HepG2 (cell line): ENCODE data around the gene LRP5. TPM values are rescaled to one million over a fixed set of nuclear protein-coding genes. Genes with fewer than 3 reads are reported as not detected.

Experiments
- ATAC-seq: fragments of 200-7000 bp; cut with Tn5 transposase; 3 replicates; pipeline ENCODE4 v1.9.1; 2020; ENCODE audit warnings: mild to moderate bottlenecking, moderate library complexity
- Bru-seq: library from RNA; stranded (reverse); fragments of 400-500 nt; gene quantifications from one replicate; lab custom pipeline; 2021; lab: Mats Ljungman, UMichigan
- BruChase-seq, 2 experiments: library from RNA; stranded (reverse); fragments of 400-500 nt; gene quantifications; one replicate each; lab custom pipeline; 2021; lab: Mats Ljungman, UMichigan
- BruUV-seq: library from RNA; stranded (reverse); fragments of 400-500 nt; replicated peaks from 2 replicates; lab custom pipeline; 2021; lab: Mats Ljungman, UMichigan
- CTCF ChIA-PET: fragments of 300-600 bp; formaldehyde crosslinking; extraction: SDS; loops from one replicate; lab custom pipeline; 2021; ENCODE audit warnings: low total read pairs, inconsistent platforms, low intra/inter-chr PET ratio; lab: Yijun Ruan, JAX
- POLR2A ChIA-PET: fragments of 350-600 bp; sonication (Branson Sonifier 250); formaldehyde crosslinking; loops from one replicate; lab custom pipeline; 2020; ENCODE audit warnings: antibody characterized with exemption, inconsistent platforms; lab: Yijun Ruan, JAX
- DNase-seq: peaks from one replicate; pipeline ENCODE4 v3.0.0-alpha.2; 2015; ENCODE audit warnings: low spot score
- FAIRE-seq: peaks from 3 replicates; lab custom pipeline; 2011; peaks lifted over from hg19 to GRCh38; lab: Jason Lieb, UNC
- H2AFZ ChIP-seq: one replicate; pipeline ENCODE4 v1.6.1; 2011; ENCODE audit warnings: low read length, inconsistent platforms
- H3K27ac ChIP-seq: fragments of 300-600 bp; 3 replicates; pipeline ENCODE4 v1.8.0; 2011; ENCODE audit warnings: mixed run types, mild to moderate bottlenecking, mixed read lengths, low read length, inconsistent platforms; ENCODE audit not compliant: insufficient read depth; ENCODE audit errors: extremely low read length
- H3K27me3 ChIP-seq, 2 experiments: fragments of 200-600 bp in 1 of 2; 2 replicates in 1 of 2; 3 replicates in 1 of 2; pipeline versions ENCODE4 v1.6.0 to v1.8.0; 2011; ENCODE audit warnings: low read length in 2 of 2, mild to moderate bottlenecking in 2 of 2, moderate library complexity in 2 of 2, inconsistent platforms in 1 of 2; ENCODE audit not compliant: insufficient read depth in 2 of 2, control insufficient read depth in 1 of 2
- H3K36me3 ChIP-seq, 2 experiments: fragments of 200-600 bp in 1 of 2; replicated peaks in 1 of 2; 2 replicates in 1 of 2; 3 replicates in 1 of 2; pipeline versions ENCODE4 v1.5.1 to v1.8.0; 2011; ENCODE audit warnings: low read length in 2 of 2, inconsistent platforms in 1 of 2; ENCODE audit not compliant: insufficient read depth in 2 of 2, control insufficient read depth in 1 of 2
- H3K4me1 ChIP-seq: 2 replicates; pipeline ENCODE4 v1.5.1; 2012; ENCODE audit warnings: low read length, inconsistent platforms; ENCODE audit not compliant: insufficient read depth
- H3K4me2 ChIP-seq: 2 replicates; pipeline ENCODE4 v1.6.0; 2011; ENCODE audit warnings: low read depth, low read length, inconsistent platforms
- H3K4me3 ChIP-seq, 3 experiments: fragments of 200-600 bp in 1 of 3; sonication (generic), shearing (Covaris generic) in 1 of 3; replicated peaks in 1 of 3; 2 replicates each; pipeline ENCODE4 v1.5.1; 2011 to 2016; ENCODE audit warnings: low read length in 3 of 3, inconsistent platforms in 2 of 3, low read depth in 2 of 3, mild to moderate bottlenecking in 2 of 3, control low read depth in 1 of 3, mixed read lengths in 1 of 3; ENCODE audit not compliant: insufficient read depth in 1 of 3
- H3K79me2 ChIP-seq: one replicate; pipeline ENCODE4 v1.6.1; 2011; ENCODE audit warnings: low read length, inconsistent platforms; ENCODE audit not compliant: insufficient read depth
- H3K9ac ChIP-seq: 2 replicates; pipeline ENCODE4 v1.6.0; 2011; ENCODE audit warnings: mild to moderate bottlenecking, low read depth, low read length, inconsistent platforms; ENCODE audit not compliant: insufficient read depth
- H3K9me3 ChIP-seq: 2 replicates; pipeline ENCODE4 v1.5.1; 2012; ENCODE audit warnings: mild to moderate bottlenecking, low read length
- H4K20me1 ChIP-seq: 2 replicates; pipeline ENCODE4 v1.6.0; 2011; ENCODE audit warnings: inconsistent platforms, mild to moderate bottlenecking, low read length, moderate library complexity; ENCODE audit not compliant: insufficient read depth
- EEA1 ChIP-seq: sonication (generic); formaldehyde crosslinking; IDR thresholded peaks from 2 replicates; pipeline ENCODE4 v1.5.1; 2020; ENCODE audit warnings: mild to moderate bottlenecking, missing genetic modification reagents, borderline replicate concordance
- TAF1 ChIP-seq: sonication (generic); formaldehyde crosslinking; IDR thresholded peaks from 2 replicates; pipeline ENCODE4 v1.4.0; 2020; ENCODE audit warnings: missing genetic modification reagents
- ZEB1 ChIP-seq: IDR thresholded peaks from 2 replicates; pipeline ENCODE4 v1.6.1; 2012; ENCODE audit warnings: mild to moderate bottlenecking, low read depth, inconsistent platforms; ENCODE audit not compliant: insufficient replicate concordance
- ZSCAN9 ChIP-seq: IDR thresholded peaks from 2 replicates; pipeline ENCODE4 v1.6.1; 2016; ENCODE audit warnings: borderline replicate concordance
- WGBS: methylation state at CpG from one replicate; pipeline ENCODE4 v1.1.6; 2017; ENCODE audit warnings: low lambda C conversion rate; 5-methylcytosine and 5-hydroxymethylcytosine counted together
- in situ Hi-C: cut with HindIII; loops from 2 replicates; pipeline ENCODE4 v1.10.0; 2017; ENCODE audit warnings: low pct_unique_long_range_greater_than_20kb; ENCODE audit not compliant: extremely low pct_ligation_motif_present
- intact Hi-C: fragments of 100-400 bp; cut with micrococcal nuclease; formaldehyde crosslinking; loops from one replicate; pipeline ENCODE4 v1.10.0; 2022; ENCODE audit not compliant: unreplicated experiment
- long read RNA-seq, 2 experiments: library from RNA in 1 of 2; library from polyadenylated mRNA in 1 of 2; stranded (forward) in 1 of 2; unstranded in 1 of 2; transcript quantifications; one replicate each; pipeline ENCODE4 v2.0.0, GENCODE V29; 2019 to 2022
- polyA minus RNA-seq, 3 experiments: library from RNA; depleted of rRNA, polyadenylated mRNA; stranded (reverse); fragments of >200 nt; gene quantifications; 2 replicates each; pipeline ENCODE4 v1.2.3, GENCODE V29; 2011; ENCODE audit warnings: low replicate concordance in 1 of 3
- polyA plus RNA-seq, 8 experiments: library from polyadenylated mRNA; depleted of rRNA in 3 of 8; stranded (reverse) in 7 of 8; unstranded in 1 of 8; fragments of >200 nt; fragmentation: Illumina TruSeq in 4 of 8; extraction: Trizol in 4 of 8; gene quantifications; 2 replicates each; pipeline versions ENCODE4 v1.2.1 to v1.2.3, GENCODE V29; 2011 to 2016; ENCODE audit warnings: low read depth in 4 of 8, missing spikeins in 1 of 8, mixed read lengths in 1 of 8; ENCODE audit not compliant: insufficient read depth in 1 of 8
- total RNA-seq, 5 experiments: library from RNA; depleted of rRNA; stranded (reverse); fragments of >200 nt; fragmentation: Illumina TruSeq; extraction: Trizol; gene quantifications; 2 replicates each; pipeline ENCODE4 v1.2.3, GENCODE V29; 2016; ENCODE audit warnings: low read depth in 1 of 5
- TF ChIP-seq, protein P1 (sequence below): sonication (generic); formaldehyde crosslinking; IDR thresholded peaks from 2 replicates; pipeline ENCODE4 v1.4.0; 2020; ENCODE audit warnings: missing genetic modification reagents
- TF ChIP-seq, protein P2 (sequence below): sonication (generic); formaldehyde crosslinking; IDR thresholded peaks from 2 replicates; pipeline ENCODE4 v1.8.1; 2022; ENCODE audit warnings: mild to moderate bottlenecking, missing genetic modification reagents
- TF ChIP-seq, protein P3 (sequence below): sonication (generic); formaldehyde crosslinking; IDR thresholded peaks from 2 replicates; pipeline ENCODE4 v1.5.1; 2020; ENCODE audit warnings: mild to moderate bottlenecking, missing genetic modification reagents, moderate library complexity

The LRP5 gene
- 23.6 and 40.4 TPM in 2 replicates for total RNA-seq (2016; rRNA removed; fragmentation: Illumina TruSeq; extraction: Trizol)
- total RNA-seq (2016; cell fraction: cytosol; rRNA removed; fragmentation: Illumina TruSeq; extraction: Trizol; ENCODE audit: low read depth), result 19.7 and 22.6 TPM in 2 replicates
- total RNA-seq (2016; cell fraction: insoluble cytoplasmic fraction; rRNA removed; fragmentation: Illumina TruSeq; extraction: Trizol), result 17.6 and 41.1 TPM in 2 replicates
- 27.9 and 29.7 TPM in 2 replicates for total RNA-seq (2016; cell fraction: membrane; rRNA removed; fragmentation: Illumina TruSeq; extraction: Trizol)
- total RNA-seq (2016; cell fraction: nucleus; rRNA removed; fragmentation: Illumina TruSeq; extraction: Trizol), result 50.9 and 60.6 TPM in 2 replicates
- 64.0 and 83.4 TPM in 2 replicates for polyA plus RNA-seq (2011; rRNA removed)
- polyA plus RNA-seq (2011; cell fraction: cytosol; rRNA removed), result 37.9 and 59.3 TPM in 2 replicates
- 131 and 158 TPM in 2 replicates for polyA plus RNA-seq (2011; cell fraction: nucleus; rRNA removed)
- 80.7 and 119 TPM in 2 replicates for polyA plus RNA-seq (2012)
- 10.8 and 12.1 TPM in 2 replicates for polyA plus RNA-seq (2016; cell fraction: cytosol; fragmentation: Illumina TruSeq; extraction: Trizol; ENCODE audit: low read depth)
- polyA plus RNA-seq (2016; cell fraction: insoluble cytoplasmic fraction; fragmentation: Illumina TruSeq; extraction: Trizol; ENCODE audit: low read depth), result 25.6 and 36.8 TPM in 2 replicates
- polyA plus RNA-seq (2016; cell fraction: membrane; fragmentation: Illumina TruSeq; extraction: Trizol; ENCODE audit: low read depth), result 20.7 and 25.9 TPM in 2 replicates
- polyA plus RNA-seq (2016; cell fraction: nucleus; fragmentation: Illumina TruSeq; extraction: Trizol; ENCODE audit: insufficient read depth, low read depth), result 130 and 133 TPM in 2 replicates
- 49.7 and 219 TPM in 2 replicates for polyA minus RNA-seq (2011; rRNA and poly(A)+ RNA removed; ENCODE audit: low replicate concordance)
- 75.4 and 75.5 TPM in 2 replicates for polyA minus RNA-seq (2011; cell fraction: cytosol; rRNA and poly(A)+ RNA removed)
- polyA minus RNA-seq (2011; cell fraction: nucleus; rRNA and poly(A)+ RNA removed), result 58.3 and 59.0 TPM in 2 replicates
- Bru-seq, nascent RNA, result percentile 75 among the genes with signal in this experiment
- percentile 82 among the genes with signal in this experiment for BruChase-seq, experiment 1, labeled RNA remaining after a 6-hour chase
- percentile 77 among the genes with signal in this experiment for BruChase-seq, experiment 2, labeled RNA remaining after a 2-hour chase
- long read RNA-seq, experiment 1, full-length matches to known transcripts, result 1 of 35 reads
- long read RNA-seq, experiment 1, partial matches to known transcripts, result 12 of 35 reads
- long read RNA-seq, experiment 1, other reads (novel, unspliced or antisense), result 22 of 35 reads
- long read RNA-seq, experiment 2, partial matches to known transcripts, result 55 of 163 reads
- long read RNA-seq, experiment 2, other reads (novel, unspliced or antisense), result 108 of 163 reads

DNA sequence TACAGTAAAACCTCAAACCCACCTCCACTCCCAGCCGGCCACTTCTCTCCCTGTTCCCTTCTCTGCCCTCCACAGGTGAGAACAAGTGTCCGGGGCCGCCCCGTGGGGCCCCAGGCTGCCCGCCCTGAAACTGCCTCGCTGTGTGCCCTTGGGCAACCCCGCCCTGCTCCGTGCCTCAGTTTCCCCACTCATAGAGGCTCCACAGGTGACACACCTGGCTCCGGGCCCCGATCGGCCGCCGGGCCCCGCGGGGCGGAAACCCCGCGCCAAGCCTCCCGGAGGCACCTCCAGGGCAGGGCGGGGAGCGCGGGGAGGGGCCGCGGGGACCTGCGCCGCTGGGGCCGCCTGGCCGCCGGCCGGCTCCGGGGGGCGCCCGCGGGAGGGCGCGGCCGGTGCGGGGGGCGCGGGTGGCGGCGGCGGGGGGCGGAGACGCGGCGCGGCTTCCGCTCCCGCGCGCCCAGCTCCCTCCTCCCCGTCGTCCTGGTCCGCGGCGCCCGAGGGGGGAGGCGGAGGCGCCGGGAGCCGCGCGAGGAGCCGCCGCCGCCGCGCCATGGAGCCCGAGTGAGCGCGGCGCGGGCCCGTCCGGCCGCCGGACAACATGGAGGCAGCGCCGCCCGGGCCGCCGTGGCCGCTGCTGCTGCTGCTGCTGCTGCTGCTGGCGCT is at the start of gene LRP5:
Gene LRP5 (plus strand): TSS at position 475 of the 663 bp plus-strand sequence. CDS start 124 bp downstream, at position 599.
- Histone ChIP-seq H3K9me3 (no peaks in the 10 kb centered on the region), H3K4me1 (peaks cover 66% of the 10 kb centered on the region), H3K4me3 (peak within 1 kb of the TSS; percentile 89 to 98 (median 95)), H3K79me2 (peaks cover 43% of the 10 kb centered on the region), H3K9ac (peak within 1 kb of the TSS; percentile 96), H2AFZ (no peak within 1 kb of the TSS), H3K36me3 (no peaks in the 10 kb centered on the region), H4K20me1 (peaks cover 20% of the 10 kb centered on the region), H3K27ac (peak within 1 kb of the TSS; percentile 91), H3K4me2 (peak within 1 kb of the TSS; percentile 86), H3K27me3 (no peaks in the 10 kb centered on the region; a peak in 1 of 5 replicates)
- no peak for FAIRE-seq
- DNase-seq, result no peak
- 49% methylated on average over 6 of the region's 85 CpGs for WGBS
- ChIA-PET CTCF (no interaction called here), POLR2A (interaction anchor here (0.6 to 5.7 kb wide), 3 partner anchors 13 to 69 kb away, joined by 3 to 127 read pairs (median 3); no protein-coding TSS in a partner anchor)
- intact Hi-C loops, result no loop called here
- no TSS peak for BruUV-seq
- ATAC-seq, result no peak
- in situ Hi-C loops, result no loop called here
- TF ChIP-seq, protein P1, sequence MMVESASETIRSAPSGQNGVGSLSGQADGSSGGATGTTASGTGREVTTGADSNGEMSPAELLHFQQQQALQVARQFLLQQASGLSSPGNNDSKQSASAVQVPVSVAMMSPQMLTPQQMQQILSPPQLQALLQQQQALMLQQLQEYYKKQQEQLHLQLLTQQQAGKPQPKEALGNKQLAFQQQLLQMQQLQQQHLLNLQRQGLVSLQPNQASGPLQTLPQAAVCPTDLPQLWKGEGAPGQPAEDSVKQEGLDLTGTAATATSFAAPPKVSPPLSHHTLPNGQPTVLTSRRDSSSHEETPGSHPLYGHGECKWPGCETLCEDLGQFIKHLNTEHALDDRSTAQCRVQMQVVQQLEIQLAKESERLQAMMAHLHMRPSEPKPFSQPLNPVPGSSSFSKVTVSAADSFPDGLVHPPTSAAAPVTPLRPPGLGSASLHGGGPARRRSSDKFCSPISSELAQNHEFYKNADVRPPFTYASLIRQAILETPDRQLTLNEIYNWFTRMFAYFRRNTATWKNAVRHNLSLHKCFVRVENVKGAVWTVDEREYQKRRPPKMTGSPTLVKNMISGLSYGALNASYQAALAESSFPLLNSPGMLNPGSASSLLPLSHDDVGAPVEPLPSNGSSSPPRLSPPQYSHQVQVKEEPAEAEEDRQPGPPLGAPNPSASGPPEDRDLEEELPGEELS (CRISPR knock-in tag), result no peak
- TF ChIP-seq, protein P2, sequence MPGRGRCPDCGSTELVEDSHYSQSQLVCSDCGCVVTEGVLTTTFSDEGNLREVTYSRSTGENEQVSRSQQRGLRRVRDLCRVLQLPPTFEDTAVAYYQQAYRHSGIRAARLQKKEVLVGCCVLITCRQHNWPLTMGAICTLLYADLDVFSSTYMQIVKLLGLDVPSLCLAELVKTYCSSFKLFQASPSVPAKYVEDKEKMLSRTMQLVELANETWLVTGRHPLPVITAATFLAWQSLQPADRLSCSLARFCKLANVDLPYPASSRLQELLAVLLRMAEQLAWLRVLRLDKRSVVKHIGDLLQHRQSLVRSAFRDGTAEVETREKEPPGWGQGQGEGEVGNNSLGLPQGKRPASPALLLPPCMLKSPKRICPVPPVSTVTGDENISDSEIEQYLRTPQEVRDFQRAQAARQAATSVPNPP (CRISPR knock-in tag), result no peak
- TF ChIP-seq ZEB1, result peak; percentile 65
- TF ChIP-seq, protein P3, sequence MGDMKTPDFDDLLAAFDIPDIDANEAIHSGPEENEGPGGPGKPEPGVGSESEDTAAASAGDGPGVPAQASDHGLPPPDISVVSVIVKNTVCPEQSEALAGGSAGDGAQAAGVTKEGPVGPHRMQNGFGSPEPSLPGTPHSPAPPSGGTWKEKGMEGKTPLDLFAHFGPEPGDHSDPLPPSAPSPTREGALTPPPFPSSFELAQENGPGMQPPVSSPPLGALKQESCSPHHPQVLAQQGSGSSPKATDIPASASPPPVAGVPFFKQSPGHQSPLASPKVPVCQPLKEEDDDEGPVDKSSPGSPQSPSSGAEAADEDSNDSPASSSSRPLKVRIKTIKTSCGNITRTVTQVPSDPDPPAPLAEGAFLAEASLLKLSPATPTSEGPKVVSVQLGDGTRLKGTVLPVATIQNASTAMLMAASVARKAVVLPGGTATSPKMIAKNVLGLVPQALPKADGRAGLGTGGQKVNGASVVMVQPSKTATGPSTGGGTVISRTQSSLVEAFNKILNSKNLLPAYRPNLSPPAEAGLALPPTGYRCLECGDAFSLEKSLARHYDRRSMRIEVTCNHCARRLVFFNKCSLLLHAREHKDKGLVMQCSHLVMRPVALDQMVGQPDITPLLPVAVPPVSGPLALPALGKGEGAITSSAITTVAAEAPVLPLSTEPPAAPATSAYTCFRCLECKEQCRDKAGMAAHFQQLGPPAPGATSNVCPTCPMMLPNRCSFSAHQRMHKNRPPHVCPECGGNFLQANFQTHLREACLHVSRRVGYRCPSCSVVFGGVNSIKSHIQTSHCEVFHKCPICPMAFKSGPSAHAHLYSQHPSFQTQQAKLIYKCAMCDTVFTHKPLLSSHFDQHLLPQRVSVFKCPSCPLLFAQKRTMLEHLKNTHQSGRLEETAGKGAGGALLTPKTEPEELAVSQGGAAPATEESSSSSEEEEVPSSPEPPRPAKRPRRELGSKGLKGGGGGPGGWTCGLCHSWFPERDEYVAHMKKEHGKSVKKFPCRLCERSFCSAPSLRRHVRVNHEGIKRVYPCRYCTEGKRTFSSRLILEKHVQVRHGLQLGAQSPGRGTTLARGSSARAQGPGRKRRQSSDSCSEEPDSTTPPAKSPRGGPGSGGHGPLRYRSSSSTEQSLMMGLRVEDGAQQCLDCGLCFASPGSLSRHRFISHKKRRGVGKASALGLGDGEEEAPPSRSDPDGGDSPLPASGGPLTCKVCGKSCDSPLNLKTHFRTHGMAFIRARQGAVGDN (CRISPR knock-in tag), result peak; percentile 64
- TF ChIP-seq TAF1 (CRISPR knock-in tag), result no peak
- TF ChIP-seq ZSCAN9 (CRISPR knock-in tag), result no peak
- no peak for TF ChIP-seq EEA1 (CRISPR knock-in tag)
